HG03439 (cell line): Measurements from ENCODE around the gene ENAH.

Experiments
- ATAC-seq: cut with Tn5 transposase; IDR thresholded peaks from one replicate; pipeline ENCODE4 v1.9.1; 2021; ENCODE audit warnings: mild to moderate bottlenecking, moderate library complexity; ENCODE audit not compliant: unreplicated experiment

The ENAH gene

DNA sequence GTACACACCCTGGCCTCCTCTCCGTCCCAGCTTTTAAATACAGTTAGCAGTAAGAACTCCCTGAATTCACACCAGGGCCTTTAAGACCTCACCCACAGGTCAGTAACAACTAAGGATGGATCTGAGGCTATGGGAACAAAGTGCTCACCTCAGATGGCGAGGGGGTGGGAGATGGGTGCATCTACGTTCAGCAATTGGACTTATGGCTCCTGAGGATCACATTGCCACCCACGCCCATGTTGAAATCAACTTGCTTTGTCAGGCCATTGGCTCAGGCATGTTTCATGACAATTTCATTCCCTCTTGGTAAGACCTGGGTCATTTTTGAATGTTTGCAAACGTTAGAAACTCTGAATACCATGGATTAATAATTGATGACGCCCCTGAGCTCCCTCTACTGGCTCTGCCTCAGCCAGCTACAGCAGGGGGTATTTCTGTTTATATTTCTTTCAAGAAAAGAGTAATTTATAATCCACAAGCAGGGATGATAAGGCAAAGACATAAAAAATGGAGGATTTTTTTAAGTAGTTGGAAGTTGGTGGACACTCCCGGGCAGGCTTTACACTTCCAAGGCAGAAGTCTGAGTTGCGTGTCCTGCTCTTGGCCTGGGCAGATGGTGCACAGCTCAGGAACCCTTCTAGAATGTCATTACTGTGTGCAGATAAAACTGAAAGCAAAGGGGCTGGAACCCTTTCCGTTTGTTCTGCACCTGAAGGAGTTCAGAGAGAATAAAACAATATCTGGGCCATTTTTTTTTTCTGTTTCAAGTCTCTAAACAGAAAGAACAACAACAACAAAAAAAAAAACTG lies 211.4 kb downstream of the ENAH start:
- ATAC-seq: peak; percentile 36

- no peak for ATAC-seq
These were observed 212.3 kb downstream of the ENAH start for GRCh38 chr1:225440380-225441221.

GRCh38 chr1:225437710-225438437 lies 215.0 kb downstream of the ENAH start:
- no peak for ATAC-seq
